Activated T-cell treated with anti-CD3 and anti-CD28 coated beads for 4 hours (primary cell): Measurements from ENCODE around the gene THSD7B.

Source experiments
- DNase-seq: peaks from one replicate; pipeline ENCODE4 v3.0.0-alpha.2; 2020

The THSD7B gene

DNA sequence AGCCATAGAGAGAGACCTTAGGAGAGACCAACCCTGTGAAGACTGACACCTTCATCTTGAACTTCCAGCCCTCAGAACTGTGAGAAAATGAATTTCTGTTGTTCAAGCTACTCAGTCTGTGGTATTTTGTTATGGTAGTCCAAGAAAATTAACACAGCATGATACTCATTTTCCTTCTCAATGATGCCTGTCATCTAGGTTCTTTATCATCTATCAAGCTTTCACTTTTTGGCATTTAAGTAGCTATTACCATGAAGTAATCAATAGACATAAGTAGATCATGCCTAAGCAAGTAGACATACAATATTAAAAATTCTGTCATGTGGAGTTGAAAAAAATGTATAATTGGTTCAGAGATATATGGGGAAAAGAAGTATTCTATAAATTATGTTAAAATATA, 444.7 kb downstream of the THSD7B start:
- no peak for DNase-seq

GRCh38 chr2:137211761-137212160, 446.4 kb downstream of the THSD7B start:
- DNase-seq = no peak

DNA sequence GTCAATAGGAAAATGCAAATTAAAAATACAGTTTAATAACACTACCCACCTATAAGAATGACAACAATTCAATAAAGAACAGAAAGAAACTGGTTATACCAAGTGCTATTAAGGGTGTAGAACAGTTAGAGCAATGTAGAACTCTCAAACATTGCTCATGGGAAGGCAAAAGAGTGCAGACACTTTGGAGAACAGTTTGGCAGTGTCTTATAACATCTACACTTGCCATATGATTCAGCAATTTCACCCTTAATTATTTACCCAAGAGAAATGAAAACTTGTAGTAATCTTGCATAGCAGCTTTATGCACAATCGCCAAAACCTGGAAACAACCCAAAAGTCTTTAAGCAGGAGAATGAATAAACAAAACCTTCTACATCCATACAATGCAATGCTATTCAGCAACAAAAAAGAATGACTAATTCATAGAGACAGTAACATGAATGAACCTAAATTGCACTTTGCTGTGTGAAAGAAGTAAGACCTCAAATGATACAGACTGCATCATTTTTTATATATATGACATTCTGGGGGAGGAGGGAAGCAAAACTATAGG, 455.2 kb downstream of the THSD7B start:
- DNase-seq = no peak

DNA sequence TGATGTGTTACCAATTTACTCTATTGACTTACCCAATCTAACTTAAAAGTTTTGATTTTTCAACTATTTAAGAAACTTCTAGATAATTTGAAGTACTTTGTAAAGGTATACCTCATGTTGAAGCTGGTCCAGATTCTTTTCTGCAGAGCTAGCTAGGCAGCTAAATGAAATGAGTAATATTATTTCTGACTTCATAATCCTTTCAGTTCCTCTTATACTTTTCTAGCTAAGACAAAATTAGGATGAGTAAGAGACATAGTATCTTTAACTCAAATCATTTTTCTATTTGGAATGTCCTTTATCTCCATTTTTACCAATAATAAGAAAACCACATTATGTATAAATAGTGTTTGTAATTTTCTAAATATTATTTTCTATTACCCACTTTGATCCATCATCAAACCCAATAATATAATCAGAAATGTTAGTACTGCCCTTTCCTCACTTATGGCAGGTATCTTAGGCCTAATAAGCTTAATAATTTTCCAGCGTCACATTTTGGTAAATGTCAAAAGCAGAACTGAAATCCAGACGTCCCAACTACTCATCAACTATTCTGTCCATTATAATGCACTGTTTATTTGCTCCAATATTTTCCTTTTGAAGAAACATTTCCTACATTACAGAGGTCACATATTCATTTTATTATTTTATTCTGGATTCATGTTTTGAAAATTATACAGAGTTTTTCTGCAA, 456.6 kb downstream of the THSD7B start:
- DNase-seq = no peak

- DNase-seq = no peak
Measured at GRCh38 chr2:137223722-137224121, 458.4 kb downstream of the THSD7B start.

- no peak for DNase-seq
Measured at GRCh38 chr2:137228566-137228965, 463.2 kb downstream of the THSD7B start.

- DNase-seq = no peak
Measured at GRCh38 chr2:137229834-137230233, 464.5 kb downstream of the THSD7B start.

- DNase-seq = no peak
Measured at GRCh38 chr2:137231628-137232027, 466.3 kb downstream of the THSD7B start.

DNA sequence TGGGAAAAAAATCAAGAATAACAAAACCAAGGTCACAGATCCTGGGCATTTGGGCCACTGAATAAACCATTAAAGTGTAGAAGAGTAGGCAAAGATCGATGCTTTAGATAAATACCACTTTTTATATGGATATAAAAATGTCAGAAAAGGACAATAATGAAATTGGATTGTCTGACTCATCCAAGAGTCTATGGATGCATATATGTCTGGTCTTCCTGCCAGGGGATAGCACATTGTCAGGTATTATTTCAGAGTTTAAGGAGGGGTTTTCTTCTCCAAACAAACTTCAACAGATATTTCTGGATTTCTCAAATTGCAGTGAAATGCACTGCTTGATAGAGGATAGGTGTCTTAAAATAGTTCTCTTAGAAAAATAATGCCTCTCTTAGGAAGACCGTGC, 466.7 kb downstream of the THSD7B start:
- no peak for DNase-seq

DNA sequence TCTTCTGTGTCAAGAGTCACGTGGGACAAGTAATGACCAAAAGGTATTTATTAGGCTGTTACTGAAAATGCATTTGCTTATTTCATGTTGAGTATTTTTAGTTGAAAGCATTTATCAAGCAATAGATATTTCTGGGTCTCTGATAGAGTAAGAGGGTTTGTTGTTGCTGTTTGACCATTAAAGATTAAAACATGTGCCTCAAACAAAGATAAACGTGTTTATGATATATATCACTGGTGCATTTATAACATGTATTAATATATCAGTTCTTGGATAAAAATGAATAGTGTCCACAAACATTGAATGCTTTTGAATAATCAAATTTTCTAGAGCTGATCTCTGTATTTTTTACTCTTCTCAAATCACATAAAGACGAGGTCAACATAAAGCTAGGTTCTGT, 467.7 kb downstream of the THSD7B start:
- no peak for DNase-seq

GRCh38 chr2:137237055-137237454, 471.7 kb downstream of the THSD7B start:
- no peak for DNase-seq

GRCh38 chr2:137238065-137238464, 472.7 kb downstream of the THSD7B start:
- DNase-seq = no peak

DNA sequence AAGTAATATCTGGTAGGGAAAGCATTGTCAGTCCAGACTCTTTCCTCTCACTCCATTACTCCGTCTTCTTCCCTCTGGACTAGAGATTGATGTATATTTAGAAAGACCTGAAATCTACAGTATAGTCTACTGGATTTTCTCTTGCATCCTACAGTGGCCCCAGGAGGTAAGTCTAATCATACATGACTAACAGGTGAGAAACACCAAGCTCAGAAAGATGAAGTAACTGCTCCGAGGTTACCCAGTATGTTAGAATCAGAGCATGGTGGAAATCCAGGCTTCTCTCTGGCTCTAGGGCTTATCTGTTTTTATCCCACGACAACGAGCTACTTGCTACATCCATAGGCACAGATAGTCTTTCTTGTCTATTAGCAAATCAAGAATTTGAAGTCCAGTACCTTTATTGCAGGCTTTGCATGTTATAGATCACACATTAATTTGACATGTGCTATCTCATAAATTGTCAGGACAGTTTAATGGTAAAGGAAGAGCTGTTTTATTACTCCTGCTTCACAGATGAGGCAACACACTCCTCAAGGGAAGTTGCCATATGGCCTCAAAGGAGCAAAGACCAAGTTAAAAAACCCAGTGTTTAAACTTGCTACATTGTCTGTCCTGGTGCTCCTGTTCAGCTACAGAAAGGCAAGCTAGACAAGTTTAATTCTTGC, 484.3 kb downstream of the THSD7B start:
- DNase-seq = no peak

- DNase-seq = no peak
Measured at GRCh38 chr2:137250401-137250800, 485.1 kb downstream of the THSD7B start.

- DNase-seq = no peak
Measured at GRCh38 chr2:137251045-137251444, 485.7 kb downstream of the THSD7B start.

DNA sequence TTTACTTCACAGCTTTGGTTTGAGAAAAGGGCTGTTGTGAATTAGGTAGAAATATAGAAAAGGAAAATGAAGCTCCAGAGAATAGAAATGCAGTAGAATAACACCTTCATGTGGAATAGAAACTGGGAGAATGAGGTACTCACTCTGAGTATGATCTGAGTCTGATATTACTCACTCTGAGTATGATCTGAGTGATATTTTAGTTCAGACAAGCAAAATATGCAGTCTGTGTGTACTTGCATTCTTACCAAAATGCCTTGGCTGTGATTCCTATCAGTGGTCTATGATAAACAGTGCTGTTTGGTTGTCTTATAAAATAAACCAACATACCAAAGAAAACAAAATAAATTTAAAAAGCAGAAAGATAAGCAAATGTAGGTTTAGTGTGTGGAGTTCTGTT, 487.6 kb downstream of the THSD7B start:
- DNase-seq = no peak

GRCh38 chr2:137254052-137254451, 488.7 kb downstream of the THSD7B start:
- DNase-seq = no peak

DNA sequence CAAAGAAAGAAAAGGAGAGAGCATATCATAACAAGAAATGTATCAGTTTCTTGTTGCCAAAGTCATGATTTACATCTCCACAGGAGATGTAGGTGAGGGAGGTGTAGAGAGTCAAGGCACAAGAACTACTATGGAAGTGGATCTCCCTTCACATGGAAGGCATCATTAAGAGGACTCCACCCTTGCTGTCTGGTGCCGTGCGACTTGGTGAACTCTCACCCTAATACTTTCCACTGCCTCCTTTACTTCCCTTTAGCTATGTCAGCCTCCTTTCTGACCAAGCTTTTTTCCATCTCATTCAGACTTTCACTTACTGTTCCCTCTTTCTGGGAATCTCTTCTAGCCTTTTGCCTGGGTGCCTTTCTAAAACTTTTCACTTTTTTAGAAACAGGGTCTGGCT, 490.0 kb downstream of the THSD7B start:
- no peak for DNase-seq

- no peak for DNase-seq
Measured at GRCh38 chr2:137255990-137256389, 490.6 kb downstream of the THSD7B start.

GRCh38 chr2:137261881-137262585, 496.7 kb downstream of the THSD7B start:
- DNase-seq = no peak

DNA sequence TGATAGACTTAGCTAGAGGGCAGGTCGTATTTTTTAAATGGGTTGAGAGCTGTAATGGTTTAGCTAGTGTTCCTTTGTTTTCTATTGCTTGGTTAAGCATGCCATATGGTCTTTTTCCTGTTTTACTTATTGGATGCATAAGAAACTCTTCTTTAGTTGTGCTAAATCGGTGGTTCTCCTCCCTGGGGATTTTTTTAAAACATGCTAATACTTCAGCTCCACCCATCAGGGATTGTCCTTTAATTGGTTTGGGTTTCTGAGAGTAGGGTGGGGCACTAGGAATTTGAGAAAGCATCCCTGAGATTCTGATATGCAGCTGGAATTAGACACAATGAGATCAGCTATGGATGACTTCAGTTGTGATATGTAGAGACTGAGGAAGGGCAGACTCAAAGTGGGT, 497.2 kb downstream of the THSD7B start:
- no peak for DNase-seq

DNA sequence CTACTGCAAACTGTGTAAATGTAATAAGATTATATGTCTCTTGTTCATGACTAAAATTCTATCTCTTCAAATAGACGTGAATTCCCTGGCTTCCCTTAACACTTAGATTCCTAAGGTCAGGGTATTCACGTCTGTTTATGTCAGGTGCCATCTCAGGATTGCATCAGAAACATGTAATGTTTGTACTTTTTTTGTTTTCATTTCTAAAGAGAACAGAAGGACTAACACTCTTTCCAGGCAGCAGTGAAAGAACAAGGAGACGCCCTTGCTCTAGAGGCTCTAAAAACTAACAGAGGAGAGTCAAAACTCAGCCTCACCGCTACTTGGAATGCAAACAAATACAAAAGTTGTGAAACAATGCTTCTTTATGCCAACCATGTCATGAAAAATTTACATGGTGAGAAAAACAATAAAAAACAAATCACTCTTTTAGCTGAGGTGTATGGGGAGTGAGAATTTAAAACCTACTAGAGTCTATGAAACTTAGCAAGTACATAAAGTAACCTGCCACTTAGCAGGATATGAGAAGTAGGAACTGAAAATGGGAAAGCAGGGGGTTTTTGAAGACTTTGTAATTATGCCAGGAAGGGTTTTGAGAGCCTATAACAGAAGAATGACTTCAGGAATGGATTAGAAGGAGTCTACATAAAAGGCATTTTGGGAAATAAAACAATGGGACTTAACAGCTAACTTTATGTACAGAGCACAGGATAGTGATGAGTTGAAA, 522.7 kb downstream of the THSD7B start:
- no peak for DNase-seq
